GM12875 (cell line): ENCODE results near the gene HORMAD2.

Source experiments
- H3K4me3 ChIP-seq: one replicate; pipeline ENCODE4 v1.5.1; 2011; ENCODE audit warnings: low read depth, low read length, control low read depth
- CTCF ChIP-seq: IDR thresholded peaks from 2 replicates; pipeline ENCODE4 v1.5.1; 2011; ENCODE audit warnings: low read depth, mild to moderate bottlenecking, control low read depth, inconsistent platforms, low read length, moderate library complexity, borderline replicate concordance; ENCODE audit not compliant: insufficient read depth

Gene HORMAD2

GRCh38 chr22:30178181-30179126 lies 98.2 kb downstream of the HORMAD2 start:
- TF ChIP-seq CTCF = no peak
- H3K4me3 ChIP-seq = no peak overlapping the region

GRCh38 chr22:30180616-30181015 lies 100.4 kb downstream of the HORMAD2 start:
- TF ChIP-seq CTCF = no peak

GRCh38 chr22:30181459-30182349 lies 101.4 kb downstream of the HORMAD2 start:
- TF ChIP-seq CTCF = no peak
- H3K4me3 ChIP-seq = no peak overlapping the region

More at GRCh38 chr22:30180616-30181015, 100.4 kb downstream of the HORMAD2 start:
- no peak overlapping the region for H3K4me3 ChIP-seq

GRCh38 chr22:30182350-30182745 lies 102.1 kb downstream of the HORMAD2 start:
- H3K4me3 ChIP-seq = no peak overlapping the region
- TF ChIP-seq CTCF = no peak

GRCh38 chr22:30182815-30183214 lies 102.6 kb downstream of the HORMAD2 start:
- no peak overlapping the region for H3K4me3 ChIP-seq
- no peak for TF ChIP-seq CTCF

- H3K4me3 ChIP-seq = no peak overlapping the region
- no peak for TF ChIP-seq CTCF
These were observed 103.0 kb downstream of the HORMAD2 start for GRCh38 chr22:30183271-30183670.
